H9 (cell line): ENCODE data around the gene SYTL5. TPM values are rescaled to one million over a fixed set of nuclear protein-coding genes. Genes with fewer than 3 reads are reported as not detected.

Source experiments
- DNase-seq: peaks from one replicate; pipeline ENCODE4 v3.0.0-alpha.2; 2017
- H2AFZ ChIP-seq: one replicate; pipeline ENCODE4 v1.6.1; 2013; ENCODE audit warnings: mild to moderate bottlenecking, low read length, control low read depth, moderate library complexity
- H2AK5ac ChIP-seq: 2 replicates; pipeline ENCODE4 v1.6.1; 2013; ENCODE audit warnings: low read length, control low read depth, mixed read lengths; ENCODE audit not compliant: insufficient read length
- H2BK120ac ChIP-seq: one replicate; pipeline ENCODE4 v1.6.1; 2013; ENCODE audit warnings: low read depth, mild to moderate bottlenecking, low read length, control low read depth, inconsistent platforms; ENCODE audit not compliant: poor library complexity, severe bottlenecking
- H2BK12ac ChIP-seq: 2 replicates; pipeline ENCODE4 v1.6.1; 2013; ENCODE audit warnings: low read length, control low read depth, mixed read lengths, low read depth; ENCODE audit not compliant: insufficient read length
- H2BK15ac ChIP-seq: 2 replicates; pipeline ENCODE4 v1.6.1; 2013; ENCODE audit warnings: low read depth, low read length, control low read depth
- H2BK20ac ChIP-seq: one replicate; pipeline ENCODE4 v1.6.1; 2013; ENCODE audit warnings: low read depth, mild to moderate bottlenecking, low read length, control low read depth, inconsistent platforms; ENCODE audit not compliant: poor library complexity, severe bottlenecking
- H2BK5ac ChIP-seq: 2 replicates; pipeline ENCODE4 v1.6.1; 2013; ENCODE audit warnings: low read length, control low read depth, mixed read lengths; ENCODE audit not compliant: insufficient read length
- H3K14ac ChIP-seq: 2 replicates; pipeline ENCODE4 v1.6.1; 2013; ENCODE audit warnings: low read length, control low read depth; ENCODE audit not compliant: insufficient read depth
- H3K18ac ChIP-seq: 2 replicates; pipeline ENCODE4 v1.6.1; 2013; ENCODE audit warnings: low read depth, mild to moderate bottlenecking, mixed read lengths, low read length, control low read depth; ENCODE audit not compliant: insufficient read length
- H3K23ac ChIP-seq: 2 replicates; pipeline ENCODE4 v1.6.1; 2013; ENCODE audit warnings: low read length, control low read depth, mixed read lengths, low read depth; ENCODE audit not compliant: insufficient read length
- H3K23me2 ChIP-seq: 2 replicates; pipeline ENCODE4 v1.6.1; 2013; ENCODE audit warnings: low read depth, mild to moderate bottlenecking, mixed read lengths, low read length, control low read depth; ENCODE audit not compliant: insufficient read length, poor library complexity, severe bottlenecking
- H3K27ac ChIP-seq: 2 replicates; pipeline ENCODE4 v1.5.1; 2013; ENCODE audit warnings: low read length, control low read depth, mixed read lengths, low read depth; ENCODE audit not compliant: insufficient read length
- H3K27me3 ChIP-seq: 2 replicates; pipeline ENCODE4 v1.6.1; 2013; ENCODE audit warnings: low read length, control low read depth, inconsistent platforms; ENCODE audit not compliant: insufficient read depth
- H3K4ac ChIP-seq: 2 replicates; pipeline ENCODE4 v1.6.1; 2013; ENCODE audit warnings: low read depth, mild to moderate bottlenecking, control low read depth, inconsistent platforms, low read length, moderate library complexity
- H3K4me1 ChIP-seq: 2 replicates; pipeline ENCODE4 v1.6.1; 2013; ENCODE audit warnings: low read length, control low read depth, inconsistent platforms; ENCODE audit not compliant: insufficient read depth
- H3K4me2 ChIP-seq: 2 replicates; pipeline ENCODE4 v1.6.1; 2013; ENCODE audit warnings: low read length, control low read depth, mixed read lengths; ENCODE audit not compliant: insufficient read length, insufficient read depth
- H3K56ac ChIP-seq: 2 replicates; pipeline ENCODE4 v1.6.1; 2013; ENCODE audit warnings: low read depth, mild to moderate bottlenecking, mixed read lengths, low read length, control low read depth; ENCODE audit not compliant: insufficient read length
- H3K79me1 ChIP-seq: 2 replicates; pipeline ENCODE4 v1.6.1; 2013; ENCODE audit warnings: low read depth, mild to moderate bottlenecking, moderate library complexity, low read length, control low read depth, inconsistent platforms; ENCODE audit not compliant: insufficient read depth, poor library complexity, severe bottlenecking
- H3K79me2 ChIP-seq: 2 replicates; pipeline ENCODE4 v1.6.1; 2013; ENCODE audit warnings: low read length, control low read depth, inconsistent platforms; ENCODE audit not compliant: insufficient read depth
- H3K9ac ChIP-seq: 2 replicates; pipeline ENCODE4 v1.6.1; 2013; ENCODE audit warnings: low read length, control low read depth, mixed read lengths; ENCODE audit not compliant: insufficient read length; ENCODE audit errors: extremely low read depth
- H3K9me3 ChIP-seq: one replicate; pipeline ENCODE4 v1.6.1; 2013; ENCODE audit warnings: low read depth, low read length, inconsistent platforms; ENCODE audit not compliant: control insufficient read depth
- H3T11ph ChIP-seq: one replicate; pipeline ENCODE4 v1.6.1; 2013; ENCODE audit warnings: mild to moderate bottlenecking, low read length, control low read depth, inconsistent platforms
- H4K20me1 ChIP-seq: one replicate; pipeline ENCODE4 v1.6.1; 2013; ENCODE audit not compliant: control insufficient read depth, insufficient read length, insufficient read depth
- H4K5ac ChIP-seq: 2 replicates; pipeline ENCODE4 v1.6.1; 2013; ENCODE audit warnings: low read depth, mild to moderate bottlenecking, mixed read lengths, low read length, control low read depth; ENCODE audit not compliant: insufficient read length
- H4K8ac ChIP-seq: replicated peaks from 2 replicates; pipeline ENCODE4 v1.6.1; 2013; ENCODE audit warnings: low read length, control low read depth, mixed read lengths, low read depth; ENCODE audit not compliant: insufficient read length
- H4K91ac ChIP-seq: 2 replicates; pipeline ENCODE4 v1.6.1; 2013; ENCODE audit warnings: low read depth, mild to moderate bottlenecking, moderate library complexity, mixed read lengths, low read length, control low read depth; ENCODE audit not compliant: insufficient read length
- H3K27ac Mint-ChIP-seq, 3 experiments: 2 replicates in 2 of 3; 3 replicates in 1 of 3; pipeline ENCODE4 v1.8.0; 2020 to 2021; ENCODE audit warnings: mixed read lengths in 3 of 3, mild to moderate bottlenecking in 1 of 3, moderate library complexity in 1 of 3
- H3K27me3 Mint-ChIP-seq: 2 replicates; pipeline ENCODE4 v1.8.0; 2021; ENCODE audit warnings: low read depth, mild to moderate bottlenecking, moderate library complexity, mixed read lengths
- H3K36me3 Mint-ChIP-seq, 3 experiments: 2 replicates in 2 of 3; 3 replicates in 1 of 3; pipeline ENCODE4 v1.8.0; 2020 to 2021; ENCODE audit warnings: low read depth in 3 of 3, mixed read lengths in 3 of 3; ENCODE audit not compliant: insufficient read depth in 1 of 3
- H3K4me1 Mint-ChIP-seq, 2 experiments: 2 replicates each; pipeline ENCODE4 v1.8.0; 2020; ENCODE audit warnings: mixed read lengths in 2 of 2
- H3K4me3 Mint-ChIP-seq, 2 experiments: 2 replicates in 1 of 2; 3 replicates in 1 of 2; pipeline ENCODE4 v1.8.0; 2020 to 2021; ENCODE audit warnings: mild to moderate bottlenecking in 2 of 2, mixed read lengths in 2 of 2, moderate library complexity in 1 of 2
- H3K9me3 Mint-ChIP-seq, 2 experiments: 2 replicates in 1 of 2; 3 replicates in 1 of 2; pipeline ENCODE4 v1.8.0; 2020; ENCODE audit warnings: mild to moderate bottlenecking in 2 of 2, mixed read lengths in 2 of 2, moderate library complexity in 1 of 2
- WGBS: extraction: QIAGEN DNeasy Blood & Tissue Kit; methylation state at CpG from one replicate; pipeline ENCODE4 v1.1.7; 2013; ENCODE audit warnings: missing lambda C conversion rate, low lambda C conversion rate, mixed read lengths; ENCODE audit not compliant: insufficient read length; ENCODE audit errors: extremely low coverage; 5-methylcytosine and 5-hydroxymethylcytosine counted together
- total RNA-seq: library from RNA; stranded (reverse); gene quantifications from 2 replicates; pipeline ENCODE4 v1.2.1, GENCODE V29; 2021
- TF ChIP-seq, protein P1 (sequence below): fragments of 200-600 bp; sonication (generic); conservative IDR thresholded peaks from 3 replicates; pipeline ENCODE4 v1.8.0; 2021; ENCODE audit warnings: antibody characterized with exemption, mild to moderate bottlenecking

Gene SYTL5
- total RNA-seq, 1 experiment from 2014 or later: 0.15 TPM

DNA sequence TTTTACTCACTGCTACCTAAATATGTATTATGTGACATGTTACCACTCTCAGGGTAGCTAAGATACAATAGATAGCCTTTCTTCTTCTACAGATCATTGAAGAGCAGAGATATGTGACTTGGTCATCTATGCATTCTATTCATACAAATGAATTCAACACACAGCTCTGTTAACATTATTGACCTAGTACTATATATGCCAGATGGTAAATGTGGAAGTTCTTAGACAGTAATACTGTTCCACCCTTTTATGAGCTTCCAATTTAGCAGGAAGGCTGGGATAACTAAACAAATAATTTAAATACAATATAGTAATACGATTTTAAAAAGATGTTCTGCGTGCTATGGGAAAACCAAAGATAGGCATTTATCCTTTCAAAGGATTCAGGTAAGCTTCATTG, 76.0 kb downstream of the SYTL5 start:
- Histone ChIP-seq H4K91ac (no peak overlapping the region), H2AFZ (no peak overlapping the region), H2BK12ac (no peak overlapping the region), H3K79me1 (no peaks in the 10 kb centered on the region), H2BK15ac (no peak overlapping the region), H3K23ac (no peak overlapping the region), H3K56ac (no peak overlapping the region), H3K4me2 (no peak overlapping the region), H3K4ac (no peak overlapping the region), H3K79me2 (no peaks in the 10 kb centered on the region), H4K8ac (no peak overlapping the region), H2BK20ac (no peak overlapping the region), H4K20me1 (no peaks in the 10 kb centered on the region), H3T11ph (no peak overlapping the region), H3K9me3 (no peaks in the 10 kb centered on the region), H3K27ac (no peak overlapping the region), H2AK5ac (no peak overlapping the region), H3K14ac (no peak overlapping the region), H3K18ac (no peak overlapping the region), H3K23me2 (no peaks in the 10 kb centered on the region), H4K5ac (no peak overlapping the region), H2BK120ac (no peak overlapping the region), H3K27me3 (no peaks in the 10 kb centered on the region), H3K9ac (no peak overlapping the region), H3K4me1 (no peaks in the 10 kb centered on the region), H2BK5ac (no peak overlapping the region)
- Mint-ChIP-seq H3K4me3 (no peak overlapping the region), H3K4me1 (peaks cover 3 to 4% of the 10 kb centered on the region in 2 experiments), H3K9me3 (peaks cover 47 to 50% of the 10 kb centered on the region in 2 experiments), H3K36me3 (no peaks in the 10 kb centered on the region; a peak in 1 of 7 replicates), H3K27me3 (no peaks in the 10 kb centered on the region), H3K27ac (no peak overlapping the region)
- WGBS: no CpG with 5 or more reads among the region's 2 CpGs
- DNase-seq: no peak
- TF ChIP-seq, protein P1, sequence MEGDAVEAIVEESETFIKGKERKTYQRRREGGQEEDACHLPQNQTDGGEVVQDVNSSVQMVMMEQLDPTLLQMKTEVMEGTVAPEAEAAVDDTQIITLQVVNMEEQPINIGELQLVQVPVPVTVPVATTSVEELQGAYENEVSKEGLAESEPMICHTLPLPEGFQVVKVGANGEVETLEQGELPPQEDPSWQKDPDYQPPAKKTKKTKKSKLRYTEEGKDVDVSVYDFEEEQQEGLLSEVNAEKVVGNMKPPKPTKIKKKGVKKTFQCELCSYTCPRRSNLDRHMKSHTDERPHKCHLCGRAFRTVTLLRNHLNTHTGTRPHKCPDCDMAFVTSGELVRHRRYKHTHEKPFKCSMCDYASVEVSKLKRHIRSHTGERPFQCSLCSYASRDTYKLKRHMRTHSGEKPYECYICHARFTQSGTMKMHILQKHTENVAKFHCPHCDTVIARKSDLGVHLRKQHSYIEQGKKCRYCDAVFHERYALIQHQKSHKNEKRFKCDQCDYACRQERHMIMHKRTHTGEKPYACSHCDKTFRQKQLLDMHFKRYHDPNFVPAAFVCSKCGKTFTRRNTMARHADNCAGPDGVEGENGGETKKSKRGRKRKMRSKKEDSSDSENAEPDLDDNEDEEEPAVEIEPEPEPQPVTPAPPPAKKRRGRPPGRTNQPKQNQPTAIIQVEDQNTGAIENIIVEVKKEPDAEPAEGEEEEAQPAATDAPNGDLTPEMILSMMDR: no peak
